ENCODE measurements around the gene CDK3.

The CDK3 gene

DNA sequence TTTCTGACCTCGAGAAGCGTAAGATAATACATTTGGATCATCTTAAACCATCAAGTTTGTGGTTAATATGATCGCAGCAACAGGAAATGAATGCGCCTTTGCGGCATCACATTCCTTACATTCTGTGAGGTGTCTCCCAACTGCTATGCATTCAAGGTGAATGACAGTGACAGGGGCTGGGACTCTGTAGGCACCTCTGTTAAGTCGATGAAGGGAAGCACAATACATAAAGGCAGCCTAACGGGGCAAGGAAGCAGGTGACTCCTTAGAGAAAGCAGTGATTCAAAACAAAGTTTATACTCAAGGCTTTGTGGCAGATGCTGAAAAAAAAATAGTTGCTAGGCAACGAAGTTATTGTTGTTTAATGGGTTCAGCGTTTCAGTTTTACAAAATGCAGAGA is 48.1 kb downstream of the CDK3 start:
- WGBS (ENCODE audit: insufficient coverage): 80% methylated on average over 7 of the region's 9 CpGs
- no peaks in the 10 kb centered on the region for H3K9me3 ChIP-seq (ENCODE audit: control extremely low read depth in 1 of 5, control insufficient read depth in 4 of 5, insufficient read depth in 2 of 5, low read depth in 1 of 5, low read length in 4 of 5)
- peak in 1 of 3 donors; percentile 27 for DNase-seq
- H3K27me3 ChIP-seq (replicated peaks in 2 of 5; ENCODE audit: control insufficient read depth in 4 of 5, insufficient read depth in 5 of 5, low read length in 4 of 5): no peaks in the 10 kb centered on the region
- ChIA-PET POLR2A (no interaction called here), CTCF (interaction anchor here (1.0 to 2.5 kb wide), 3 partner anchors 9 to 34 kb away, joined by 3 to 8 read pairs (median 5); no protein-coding TSS in a partner anchor)
- no peaks in the 10 kb centered on the region for H3K4me1 ChIP-seq (ENCODE audit: control extremely low read depth in 1 of 4, control insufficient read depth in 4 of 4, insufficient read depth in 4 of 4, low read length in 3 of 4)
- peaks cover 36 to 87% (median 70%) of the 10 kb centered on the region in 4 experiments for H3K36me3 ChIP-seq (ENCODE audit: control insufficient read depth in 4 of 4, insufficient read depth in 4 of 4, low read length in 3 of 4)
- no peak overlapping the region for H3K4me3 ChIP-seq (ENCODE audit: control insufficient read depth in 1 of 7, extremely low read depth in 1 of 7, insufficient read depth in 4 of 7, low read depth in 2 of 7, low read length in 6 of 7)
- H3K27ac ChIP-seq (ENCODE audit: insufficient read depth in 1 of 2, low read depth in 1 of 2, low read length in 2 of 2, poor library complexity in 1 of 2, severe bottlenecking in 2 of 2): no peak overlapping the region

DNA sequence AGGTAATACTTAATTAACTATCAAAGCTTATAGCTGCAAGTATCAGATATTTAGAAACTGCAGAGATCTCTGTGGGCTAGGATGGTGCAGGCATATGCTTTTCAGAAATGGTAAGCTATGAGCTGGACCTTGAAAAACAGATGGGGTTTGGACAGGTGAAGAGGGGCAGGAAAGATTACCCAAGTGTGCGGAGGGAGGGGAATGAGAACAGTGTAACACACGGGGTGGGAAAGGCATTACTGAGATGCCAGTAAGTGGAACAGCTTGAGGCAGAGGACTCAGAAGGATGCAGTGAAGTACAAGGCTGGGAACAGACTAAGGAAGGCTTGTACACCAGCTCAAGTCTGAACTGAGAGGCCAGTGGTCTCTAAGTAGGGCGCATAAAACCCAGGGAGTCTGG is 48.6 kb downstream of the CDK3 start:
- H3K27me3 ChIP-seq (replicated peaks in 2 of 5; ENCODE audit: control insufficient read depth in 4 of 5, insufficient read depth in 5 of 5, low read length in 4 of 5): no peaks in the 10 kb centered on the region
- POLR2A ChIA-PET: no interaction called here
- no peak overlapping the region for H3K27ac ChIP-seq (ENCODE audit: insufficient read depth in 1 of 2, low read depth in 1 of 2, low read length in 2 of 2, poor library complexity in 1 of 2, severe bottlenecking in 2 of 2)
- H3K4me1 ChIP-seq (ENCODE audit: control extremely low read depth in 1 of 4, control insufficient read depth in 4 of 4, insufficient read depth in 4 of 4, low read length in 3 of 4): no peaks in the 10 kb centered on the region
- no peak for DNase-seq
- H3K9me3 ChIP-seq (ENCODE audit: control extremely low read depth in 1 of 5, control insufficient read depth in 4 of 5, insufficient read depth in 2 of 5, low read depth in 1 of 5, low read length in 4 of 5): no peaks in the 10 kb centered on the region
- H3K36me3 ChIP-seq (ENCODE audit: control insufficient read depth in 4 of 4, insufficient read depth in 4 of 4, low read length in 3 of 4): peaks cover 30 to 87% (median 69%) of the 10 kb centered on the region in 4 experiments
- H3K4me3 ChIP-seq (ENCODE audit: control insufficient read depth in 1 of 7, extremely low read depth in 1 of 7, insufficient read depth in 4 of 7, low read depth in 2 of 7, low read length in 6 of 7): no peak overlapping the region
- 93% methylated on average over 2 of the region's 3 CpGs for WGBS (ENCODE audit: insufficient coverage)
- CTCF ChIA-PET: interaction anchor here (0.9 to 1.3 kb wide), 3 partner anchors 8 to 35 kb away, joined by 3 to 5 read pairs (median 3); no protein-coding TSS in a partner anchor

DNA sequence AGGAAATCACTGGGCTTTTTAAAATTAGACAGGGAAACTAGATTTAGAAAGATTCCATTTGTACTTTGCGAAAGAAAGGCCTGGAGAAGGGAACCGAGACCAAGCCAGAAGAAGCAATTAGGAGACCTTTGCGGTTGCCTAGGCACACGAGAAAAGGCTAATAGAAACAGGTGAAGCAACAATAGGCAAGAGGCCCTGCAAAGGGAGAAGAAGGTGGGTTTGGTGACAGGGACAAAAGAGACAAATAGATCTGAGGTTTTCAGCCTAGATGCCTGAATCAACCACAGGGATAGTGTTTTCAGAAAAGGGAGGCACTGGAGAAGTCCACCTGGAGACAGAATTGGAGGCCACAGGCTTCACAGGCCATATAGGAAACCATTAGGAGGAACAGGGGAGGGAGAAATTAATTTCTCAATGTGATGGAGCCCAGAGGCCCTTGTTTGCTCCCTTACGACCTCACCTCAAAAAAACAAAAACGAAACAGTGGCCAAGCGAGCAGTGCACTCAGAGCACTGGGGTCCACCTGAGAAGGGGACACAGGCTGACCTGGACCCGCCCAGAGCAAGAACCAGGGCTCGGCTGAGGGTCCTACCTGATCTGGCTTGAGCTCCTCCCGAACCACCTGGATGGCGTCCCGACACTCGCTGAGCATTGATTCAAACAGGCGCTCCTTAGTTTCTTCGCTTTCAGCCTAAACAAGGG is 49.3 kb downstream of the CDK3 start:
- no peaks in the 10 kb centered on the region for H3K9me3 ChIP-seq (ENCODE audit: control extremely low read depth in 1 of 5, control insufficient read depth in 4 of 5, insufficient read depth in 2 of 5, low read depth in 1 of 5, low read length in 4 of 5)
- H3K4me1 ChIP-seq (ENCODE audit: control extremely low read depth in 1 of 4, control insufficient read depth in 4 of 4, insufficient read depth in 4 of 4, low read length in 3 of 4): no peaks in the 10 kb centered on the region
- peaks cover 23 to 79% (median 67%) of the 10 kb centered on the region in 4 experiments for H3K36me3 ChIP-seq (ENCODE audit: control insufficient read depth in 4 of 4, insufficient read depth in 4 of 4, low read length in 3 of 4)
- no peaks in the 10 kb centered on the region for H3K27me3 ChIP-seq (replicated peaks in 2 of 5; ENCODE audit: control insufficient read depth in 4 of 5, insufficient read depth in 5 of 5, low read length in 4 of 5)
- no peak overlapping the region for H3K4me3 ChIP-seq (ENCODE audit: control insufficient read depth in 1 of 7, extremely low read depth in 1 of 7, insufficient read depth in 4 of 7, low read depth in 2 of 7, low read length in 6 of 7)
- no peak for DNase-seq
- ChIA-PET CTCF (interaction anchor here (0.9 to 1.8 kb wide), 3 partner anchors 16 to 36 kb away, joined by 3 to 7 read pairs (median 5); no protein-coding TSS in a partner anchor), POLR2A (no interaction called here)
- peak overlapping the region in 1 of 2 experiments; percentile 26 for H3K27ac ChIP-seq (ENCODE audit: insufficient read depth in 1 of 2, low read depth in 1 of 2, low read length in 2 of 2, poor library complexity in 1 of 2, severe bottlenecking in 2 of 2)
- WGBS (ENCODE audit: insufficient coverage): 99% methylated on average over 15 of the region's 15 CpGs

DNA sequence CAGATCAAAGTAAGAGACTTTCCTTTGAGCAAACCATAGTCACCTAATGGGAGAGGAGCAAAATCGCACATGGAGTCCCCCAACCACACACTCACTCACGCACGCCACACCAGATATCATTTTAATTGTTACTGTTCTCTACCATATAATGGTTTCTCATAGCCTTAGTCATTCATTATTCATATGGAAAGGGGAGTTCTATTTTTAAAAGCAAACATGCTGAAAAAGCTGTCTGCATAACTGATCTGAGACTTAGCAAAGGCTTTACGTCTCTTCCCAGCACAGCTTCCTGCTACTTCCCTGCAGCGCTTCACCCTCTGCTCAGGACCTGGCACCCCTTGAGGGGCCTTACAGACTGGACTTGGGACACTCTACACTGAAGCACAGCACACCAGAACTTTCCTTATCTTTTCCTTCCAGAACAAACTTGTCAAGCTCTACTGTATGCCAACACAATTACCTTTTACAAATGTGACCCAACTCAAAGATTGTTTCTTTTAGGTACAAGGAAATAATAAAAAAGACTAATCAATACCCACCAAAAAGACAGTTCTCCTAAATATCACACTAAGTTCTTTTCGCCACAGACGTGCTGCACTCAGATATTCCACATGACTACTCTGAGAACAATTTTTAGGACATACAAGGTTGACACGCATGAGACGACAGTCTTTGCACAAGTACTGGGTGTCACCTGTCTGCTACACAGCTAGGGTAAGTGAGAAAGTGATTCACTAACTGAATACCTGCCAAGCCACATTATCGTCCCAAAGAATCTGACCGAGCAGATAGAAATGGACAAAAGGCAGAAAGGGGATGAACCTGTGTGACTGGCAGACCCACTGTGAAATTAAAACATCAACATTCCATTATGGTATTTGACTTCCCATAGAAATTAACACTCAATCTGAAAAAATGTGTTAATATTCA is 50.1 kb downstream of the CDK3 start:
- WGBS (ENCODE audit: insufficient coverage): over 99% methylated on average over 8 of the region's 11 CpGs
- POLR2A ChIA-PET: no interaction called here
- no peaks in the 10 kb centered on the region for H3K27me3 ChIP-seq (replicated peaks in 2 of 5; ENCODE audit: control insufficient read depth in 4 of 5, insufficient read depth in 5 of 5, low read length in 4 of 5)
- no peaks in the 10 kb centered on the region for H3K4me1 ChIP-seq (ENCODE audit: control extremely low read depth in 1 of 4, control insufficient read depth in 4 of 4, insufficient read depth in 4 of 4, low read length in 3 of 4)
- DNase-seq: no peak
- no peak overlapping the region for H3K27ac ChIP-seq (ENCODE audit: insufficient read depth in 1 of 2, low read depth in 1 of 2, low read length in 2 of 2, poor library complexity in 1 of 2, severe bottlenecking in 2 of 2)
- H3K36me3 ChIP-seq (ENCODE audit: control insufficient read depth in 4 of 4, insufficient read depth in 4 of 4, low read length in 3 of 4): peaks cover 23 to 79% (median 61%) of the 10 kb centered on the region in 4 experiments
- H3K4me3 ChIP-seq (ENCODE audit: control insufficient read depth in 1 of 7, extremely low read depth in 1 of 7, insufficient read depth in 4 of 7, low read depth in 2 of 7, low read length in 6 of 7): no peak overlapping the region
- CTCF ChIA-PET: interaction anchor here (1.1 to 1.8 kb wide), 3 partner anchors 17 to 36 kb away, joined by 3 to 7 read pairs (median 4); no protein-coding TSS in a partner anchor
- no peaks in the 10 kb centered on the region for H3K9me3 ChIP-seq (ENCODE audit: control extremely low read depth in 1 of 5, control insufficient read depth in 4 of 5, insufficient read depth in 2 of 5, low read depth in 1 of 5, low read length in 4 of 5)

DNA sequence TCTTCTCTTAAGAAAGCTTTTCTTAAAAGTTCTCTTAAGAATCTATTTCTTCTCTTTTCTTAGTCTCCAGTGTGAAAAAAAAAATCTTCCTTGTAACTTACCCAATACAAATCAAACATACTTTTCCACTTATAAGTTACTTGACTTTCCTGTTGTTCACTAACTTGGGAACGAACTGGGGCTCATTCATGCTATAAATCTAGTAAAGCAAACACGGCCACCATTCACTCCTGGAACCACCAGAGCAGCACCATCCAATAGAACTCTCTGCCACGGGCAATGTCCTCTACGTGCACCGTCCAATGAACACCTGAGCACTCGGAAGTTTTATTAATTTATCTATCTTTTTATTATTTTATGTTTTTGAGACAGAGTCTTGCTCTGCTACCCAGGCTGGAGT is 50.9 kb downstream of the CDK3 start:
- Histone ChIP-seq H3K27me3 (replicated peaks in 2 of 5; ENCODE audit: control insufficient read depth in 4 of 5, insufficient read depth in 5 of 5, low read length in 4 of 5) (no peaks in the 10 kb centered on the region), H3K9me3 (ENCODE audit: control extremely low read depth in 1 of 5, control insufficient read depth in 4 of 5, insufficient read depth in 2 of 5, low read depth in 1 of 5, low read length in 4 of 5) (no peaks in the 10 kb centered on the region), H3K4me3 (ENCODE audit: control insufficient read depth in 1 of 7, extremely low read depth in 1 of 7, insufficient read depth in 4 of 7, low read depth in 2 of 7, low read length in 6 of 7) (no peak overlapping the region), H3K4me1 (ENCODE audit: control extremely low read depth in 1 of 4, control insufficient read depth in 4 of 4, insufficient read depth in 4 of 4, low read length in 3 of 4) (no peaks in the 10 kb centered on the region), H3K27ac (ENCODE audit: insufficient read depth in 1 of 2, low read depth in 1 of 2, low read length in 2 of 2, poor library complexity in 1 of 2, severe bottlenecking in 2 of 2) (no peak overlapping the region), H3K36me3 (ENCODE audit: control insufficient read depth in 4 of 4, insufficient read depth in 4 of 4, low read length in 3 of 4) (peaks cover 26 to 80% (median 62%) of the 10 kb centered on the region in 4 experiments)
- ChIA-PET POLR2A (no interaction called here), CTCF (interaction anchor here (1.1 to 1.8 kb wide), 3 partner anchors 17 to 37 kb away, joined by 3 to 7 read pairs (median 4); no protein-coding TSS in a partner anchor)
- no peak for DNase-seq
- WGBS (ENCODE audit: insufficient coverage): 83% methylated on average over 2 of the region's 6 CpGs

DNA sequence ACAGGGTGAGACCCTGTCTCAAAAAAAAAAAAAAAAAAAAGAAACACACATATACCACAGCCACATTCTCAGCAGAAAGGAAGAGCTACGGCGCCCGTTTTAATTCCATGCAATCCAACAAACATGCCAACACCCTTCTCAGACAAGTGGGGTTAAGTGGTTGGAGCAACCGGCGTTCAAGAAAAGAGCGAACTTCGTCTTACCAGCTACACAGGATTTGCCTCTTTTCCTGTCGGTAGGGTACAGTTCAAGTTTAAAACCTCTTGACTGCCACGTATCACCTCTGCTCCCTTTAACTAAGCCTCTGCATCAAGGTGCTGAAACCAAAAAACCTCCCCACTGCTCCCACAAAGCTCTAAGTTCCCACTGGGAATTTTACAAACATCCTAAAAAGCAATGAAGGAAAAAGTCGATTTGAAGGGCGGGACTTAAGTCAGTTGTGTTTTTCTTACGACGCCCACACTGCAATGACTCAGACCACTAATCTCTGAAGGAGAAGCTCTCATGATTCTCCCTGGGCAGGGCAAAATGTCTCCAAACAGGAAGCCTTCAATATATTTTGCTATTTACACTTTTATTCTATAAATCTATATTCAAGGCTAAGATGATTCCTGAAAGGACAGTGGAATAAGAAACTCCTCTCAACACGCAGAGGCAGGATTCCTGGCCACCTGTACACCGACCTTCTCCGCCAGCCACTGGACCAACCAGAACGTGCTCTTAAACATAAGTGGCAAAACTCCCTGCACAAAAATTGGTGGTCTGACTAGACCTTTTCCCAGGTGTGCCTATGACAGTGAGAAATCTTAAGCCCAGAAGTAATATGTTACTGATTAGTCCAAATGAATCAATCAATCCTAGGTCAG is 52.8 kb downstream of the CDK3 start:
- 96% methylated on average over 12 of the region's 17 CpGs for WGBS (ENCODE audit: insufficient coverage)
- Histone ChIP-seq H3K27me3 (replicated peaks in 2 of 5; ENCODE audit: control insufficient read depth in 4 of 5, insufficient read depth in 5 of 5, low read length in 4 of 5) (no peaks in the 10 kb centered on the region), H3K36me3 (ENCODE audit: control insufficient read depth in 4 of 4, insufficient read depth in 4 of 4, low read length in 3 of 4) (peaks cover 25 to 84% (median 65%) of the 10 kb centered on the region in 4 experiments), H3K4me3 (ENCODE audit: control insufficient read depth in 1 of 7, extremely low read depth in 1 of 7, insufficient read depth in 4 of 7, low read depth in 2 of 7, low read length in 6 of 7) (no peak overlapping the region), H3K4me1 (ENCODE audit: control extremely low read depth in 1 of 4, control insufficient read depth in 4 of 4, insufficient read depth in 4 of 4, low read length in 3 of 4) (no peaks in the 10 kb centered on the region), H3K27ac (ENCODE audit: insufficient read depth in 1 of 2, low read depth in 1 of 2, low read length in 2 of 2, poor library complexity in 1 of 2, severe bottlenecking in 2 of 2) (no peak overlapping the region), H3K9me3 (ENCODE audit: control extremely low read depth in 1 of 5, control insufficient read depth in 4 of 5, insufficient read depth in 2 of 5, low read depth in 1 of 5, low read length in 4 of 5) (no peaks in the 10 kb centered on the region)
- no peak for DNase-seq
- POLR2A ChIA-PET: no interaction called here
- CTCF ChIA-PET: interaction anchor here (0.8 to 6.0 kb wide), 5 partner anchors 14 to 350 kb away, joined by 3 to 61 read pairs (median 4); no protein-coding TSS in a partner anchor
